GM21786 (cell line): ENCODE measurements around the gene TDO2.
"Not testable (repeated sequence)": the region's sequence is repeated elsewhere in the genome, so short reads cannot be mapped to it uniquely, and the experiment has no call there.

Experiments used
- ATAC-seq: cut with Tn5 transposase; IDR thresholded peaks from one replicate; pipeline ENCODE4 v1.9.1; 2021; ENCODE audit not compliant: unreplicated experiment

Gene TDO2

GRCh38 chr4:155906554-155907247 lies 3.2 kb downstream of the TDO2 start:
- no peak for ATAC-seq

- no peak for ATAC-seq
Observed at GRCh38 chr4:155907556-155907955, 4.1 kb downstream of the TDO2 start.

- peak; percentile 75 for ATAC-seq
Observed at GRCh38 chr4:155908187-155909139, 5.0 kb downstream of the TDO2 start.

GRCh38 chr4:155909615-155910226 lies 6.2 kb downstream of the TDO2 start:
- ATAC-seq = no peak

GRCh38 chr4:155911905-155912304 lies 8.4 kb downstream of the TDO2 start:
- ATAC-seq = no peak

GRCh38 chr4:155914782-155915181 lies 11.3 kb downstream of the TDO2 start:
- no peak for ATAC-seq

- ATAC-seq = no peak
Observed at GRCh38 chr4:155921597-155921996, 18.1 kb downstream of the TDO2 start.

- ATAC-seq = no peak
Observed at GRCh38 chr4:155924637-155925036, 21.1 kb downstream of the TDO2 start.

- ATAC-seq = no peak
Observed at GRCh38 chr4:155929833-155930232, 26.3 kb downstream of the TDO2 start.

GRCh38 chr4:155930330-155930729 lies 26.8 kb downstream of the TDO2 start:
- no peak for ATAC-seq

- ATAC-seq = no peak
Observed at GRCh38 chr4:155931634-155932033, 28.1 kb downstream of the TDO2 start.

- ATAC-seq = not testable (repeated sequence)
Observed at GRCh38 chr4:155934634-155935033, 31.1 kb downstream of the TDO2 start.

GRCh38 chr4:155935389-155935986 lies 32.0 kb downstream of the TDO2 start:
- ATAC-seq = no peak

GRCh38 chr4:155941085-155941790 lies 37.7 kb downstream of the TDO2 start:
- no peak for ATAC-seq

- no peak for ATAC-seq
Observed at GRCh38 chr4:155941820-155942219, 38.3 kb downstream of the TDO2 start.

- ATAC-seq = no peak
Observed at GRCh38 chr4:155943605-155944291, 40.3 kb downstream of the TDO2 start.

- ATAC-seq = no peak
Observed at GRCh38 chr4:155944516-155944915, 41.0 kb downstream of the TDO2 start.

GRCh38 chr4:155946486-155946885 lies 43.0 kb downstream of the TDO2 start:
- no peak for ATAC-seq

- no peak for ATAC-seq
Observed at GRCh38 chr4:155948541-155948940, 45.0 kb downstream of the TDO2 start.

- ATAC-seq = no peak
Observed at GRCh38 chr4:155950461-155950860, 47.0 kb downstream of the TDO2 start.
